Karpas-422 (cell line): ENCODE measurements around the gene SLC5A1. TPM values are rescaled to one million over a fixed set of nuclear protein-coding genes. Genes with fewer than 3 reads are reported as not detected.

Source experiments
- small RNA-seq: library from RNA; depleted of rRNA; stranded (forward); fragments of <200 nt; gene quantifications from one replicate; pipeline ENCODE3, GENCODE V24; 2014
- total RNA-seq: library from RNA; depleted of rRNA; stranded (reverse); fragments of >200 nt; shearing (Covaris generic); gene quantifications from 2 replicates; pipeline ENCODE4 v1.2.3, GENCODE V29; 2014; ENCODE audit warnings: low replicate concordance; rRNA removed

The SLC5A1 gene
- total RNA-seq, 1 experiment from 2014 or later: not detected

Small RNAs within 50 kb of the gene (small RNA-seq; reads per million reads assigned to genes)
- not detected for gene AP1B1P2

Other genes with a start within 250 kb of the SLC5A1 start
- gene YWHAH, start 98.7 kb upstream of the SLC5A1 start, total RNA-seq: 38.5 and 51.7 TPM in 2 replicates
- not detected in 2 replicates for gene C22orf42, start 116.0 kb downstream of the SLC5A1 start, total RNA-seq
- not detected in 2 replicates for gene RFPL2, start 161.8 kb downstream of the SLC5A1 start, total RNA-seq
- gene SLC5A4, start 212.1 kb downstream of the SLC5A1 start, total RNA-seq: not detected in 2 replicates